IMR-90 (cell line): ENCODE results near the gene CCR5. TPM values are rescaled to one million over a fixed set of nuclear protein-coding genes. Genes with fewer than 3 reads are reported as not detected.

Experiments
- ATAC-seq: fragments of 200-7000 bp; cut with Tn5 transposase; 2 replicates; pipeline ENCODE4 v1.9.1; 2020; ENCODE audit warnings: low read depth, mild to moderate bottlenecking, moderate library complexity
- BruUV-seq: library from RNA; stranded (reverse); fragments of 400-500 nt; replicated peaks from 2 replicates; lab custom pipeline; 2021; lab: Mats Ljungman, UMichigan
- CTCF ChIA-PET: fragments of 300-600 bp; formaldehyde crosslinking; extraction: SDS; loops from one replicate; lab custom pipeline; 2021; ENCODE audit warnings: antibody characterized with exemption; lab: Yijun Ruan, JAX
- POLR2A ChIA-PET: fragments of 300-600 bp; sonication (Branson Sonifier 250); formaldehyde crosslinking; loops from one replicate; lab custom pipeline; 2022; ENCODE audit warnings: antibody characterized with exemption; ENCODE audit not compliant: unreplicated experiment; lab: Charles Lee
- DNase-seq: peaks from one replicate; pipeline ENCODE4 v3.0.0; 2013
- H2AFZ ChIP-seq: replicated peaks from 2 replicates; pipeline ENCODE3; 2013; ENCODE audit warnings: low read length, mild to moderate bottlenecking; ENCODE audit not compliant: poor library complexity
- H2AK5ac ChIP-seq: 2 replicates; pipeline ENCODE4 v1.6.1; 2013; ENCODE audit warnings: low read depth, low read length, inconsistent platforms
- H2AK9ac ChIP-seq: replicated peaks from 2 replicates; pipeline ENCODE3; 2013; ENCODE audit warnings: mild to moderate bottlenecking, low read depth, low read length, moderate library complexity; ENCODE audit not compliant: poor library complexity
- H2BK120ac ChIP-seq: 2 replicates; pipeline ENCODE4 v1.6.1; 2013; ENCODE audit warnings: low read depth, low read length, inconsistent platforms
- H2BK15ac ChIP-seq: 3 replicates; pipeline ENCODE4 v1.6.1; 2013; ENCODE audit warnings: low read depth, low read length, inconsistent platforms
- H2BK20ac ChIP-seq: 2 replicates; pipeline ENCODE4 v1.6.1; 2013; ENCODE audit warnings: low read depth, mild to moderate bottlenecking, inconsistent platforms, low read length, moderate library complexity
- H2BK5ac ChIP-seq: 2 replicates; pipeline ENCODE4 v1.6.1; 2013; ENCODE audit warnings: mild to moderate bottlenecking, low read depth, low read length, inconsistent platforms; ENCODE audit not compliant: poor library complexity, severe bottlenecking
- H3K14ac ChIP-seq: replicated peaks from 2 replicates; pipeline ENCODE4 v1.6.1; 2013; ENCODE audit warnings: low read depth, low read length, inconsistent platforms
- H3K18ac ChIP-seq: 2 replicates; pipeline ENCODE4 v1.6.1; 2013; ENCODE audit warnings: low read depth, low read length, control low read depth
- H3K23ac ChIP-seq: 2 replicates; pipeline ENCODE4 v1.6.1; 2013; ENCODE audit warnings: low read depth, low read length, inconsistent platforms
- H3K27ac ChIP-seq: 2 replicates; pipeline ENCODE4 v1.5.1; 2013; ENCODE audit warnings: mild to moderate bottlenecking, control low read depth, low read length; ENCODE audit not compliant: insufficient read depth
- H3K27me3 ChIP-seq: 2 replicates; pipeline ENCODE4 v1.6.1; 2013; ENCODE audit warnings: low read length; ENCODE audit not compliant: control insufficient read depth, insufficient read depth
- H3K36me3 ChIP-seq: 2 replicates; pipeline ENCODE4 v1.6.1; 2013; ENCODE audit warnings: low read length, mixed read lengths; ENCODE audit not compliant: control insufficient read depth, insufficient read depth
- H3K4ac ChIP-seq: 2 replicates; pipeline ENCODE4 v1.6.1; 2013; ENCODE audit warnings: low read depth, low read length, inconsistent platforms
- H3K4me1 ChIP-seq: 2 replicates; pipeline ENCODE4 v1.6.1; 2013; ENCODE audit warnings: low read length, mixed read lengths; ENCODE audit not compliant: control insufficient read depth, insufficient read depth
- H3K4me2 ChIP-seq: 2 replicates; pipeline ENCODE4 v1.6.1; 2013; ENCODE audit warnings: low read depth, mild to moderate bottlenecking, control low read depth, low read length, moderate library complexity
- H3K4me3 ChIP-seq: 2 replicates; pipeline ENCODE4 v1.5.1; 2013; ENCODE audit warnings: low read depth, mild to moderate bottlenecking, control low read depth, low read length, moderate library complexity; ENCODE audit not compliant: insufficient read depth
- H3K56ac ChIP-seq: 2 replicates; pipeline ENCODE4 v1.6.1; 2013; ENCODE audit warnings: low read length, inconsistent platforms; ENCODE audit not compliant: insufficient read depth; ENCODE audit errors: extremely low read depth
- H3K79me1 ChIP-seq, 2 experiments: 2 replicates each; pipeline ENCODE4 v1.6.1; 2013; ENCODE audit warnings: low read length in 2 of 2, inconsistent platforms in 1 of 2, low read depth in 1 of 2
- H3K9ac ChIP-seq: 2 replicates; pipeline ENCODE4 v1.6.1; 2013; ENCODE audit warnings: low read depth, low read length, control low read depth
- H3K9me1 ChIP-seq: 2 replicates; pipeline ENCODE4 v1.6.1; 2013; ENCODE audit warnings: low read length, inconsistent platforms; ENCODE audit not compliant: insufficient read depth
- H3K9me3 ChIP-seq: 2 replicates; pipeline ENCODE4 v1.6.1; 2013; ENCODE audit warnings: low read length; ENCODE audit not compliant: control insufficient read depth, insufficient read depth
- H4K20me1 ChIP-seq: 2 replicates; pipeline ENCODE4 v1.6.1; 2013; ENCODE audit warnings: low read length, inconsistent platforms; ENCODE audit not compliant: insufficient read depth
- H4K5ac ChIP-seq: 2 replicates; pipeline ENCODE4 v1.6.1; 2013; ENCODE audit warnings: mild to moderate bottlenecking, low read depth, low read length, control low read depth
- H4K8ac ChIP-seq, 2 experiments: 2 replicates each; pipeline ENCODE4 v1.6.1; 2013; ENCODE audit warnings: low read depth in 2 of 2, low read length in 2 of 2, control low read depth in 1 of 2, inconsistent platforms in 1 of 2
- H4K91ac ChIP-seq: 2 replicates; pipeline ENCODE4 v1.6.1; 2013; ENCODE audit warnings: low read depth, low read length, inconsistent platforms; ENCODE audit not compliant: insufficient read depth
- BHLHE40 ChIP-seq: fragments of 150-350 bp; IDR thresholded peaks from 2 replicates; pipeline ENCODE4 v1.6.1; 2016; ENCODE audit warnings: mild to moderate bottlenecking, low read depth, low read length
- CEBPB ChIP-seq: IDR thresholded peaks from 2 replicates; pipeline ENCODE4 v1.6.1; 2012; ENCODE audit warnings: low read depth, low read length, improper control_type of control experiment
- WGBS, 2 experiments: methylation state at CpG; one replicate each; pipeline versions ENCODE4 v1.1.5 to v1.1.7; 2013; ENCODE audit warnings: missing lambda C conversion rate in 2 of 2; ENCODE audit not compliant: insufficient read length in 1 of 2; ENCODE audit errors: extremely low coverage in 2 of 2; 5-methylcytosine and 5-hydroxymethylcytosine counted together
- dilution Hi-C: fragments of 300-500 bp; cut with HindIII; formaldehyde crosslinking; loops from one replicate; pipeline ENCODE4 v1.14.3; 2018; ENCODE audit warnings: low sequenced_read_pairs; ENCODE audit not compliant: unreplicated experiment
- in situ Hi-C: fragments of 300-500 bp; cut with MboI; formaldehyde crosslinking; loops from 3 replicates; pipeline ENCODE4 v1.14.3; 2019; ENCODE audit warnings: low sequenced_read_pairs, inconsistent platforms, mixed read lengths
- intact Hi-C: fragments of 100-400 bp; cut with micrococcal nuclease; formaldehyde crosslinking; loops from 2 replicates; pipeline ENCODE4 v1.10.0; 2022
- polyA plus RNA-seq, 3 experiments: library from polyadenylated mRNA; depleted of rRNA; stranded (reverse); fragments of >200 nt; gene quantifications; 2 replicates each; pipeline ENCODE4 v1.2.3, GENCODE V29; 2012; ENCODE audit warnings: low replicate concordance in 1 of 3
- total RNA-seq: library from RNA; depleted of rRNA; stranded (reverse); fragments of >200 nt; gene quantifications from 2 replicates; pipeline ENCODE4 v1.2.3, GENCODE V29; 2012
- TF ChIP-seq, protein P1 (sequence below): fragments of 150-350 bp; IDR thresholded peaks from 2 replicates; pipeline ENCODE4 v1.6.1; 2016; ENCODE audit warnings: low read depth, mild to moderate bottlenecking, low read length, moderate library complexity, borderline replicate concordance

Gene CCR5
- total and polyA plus RNA-seq, 2 of the 4 experiments (the other 2 are of a cell fraction): not detected

DNA sequence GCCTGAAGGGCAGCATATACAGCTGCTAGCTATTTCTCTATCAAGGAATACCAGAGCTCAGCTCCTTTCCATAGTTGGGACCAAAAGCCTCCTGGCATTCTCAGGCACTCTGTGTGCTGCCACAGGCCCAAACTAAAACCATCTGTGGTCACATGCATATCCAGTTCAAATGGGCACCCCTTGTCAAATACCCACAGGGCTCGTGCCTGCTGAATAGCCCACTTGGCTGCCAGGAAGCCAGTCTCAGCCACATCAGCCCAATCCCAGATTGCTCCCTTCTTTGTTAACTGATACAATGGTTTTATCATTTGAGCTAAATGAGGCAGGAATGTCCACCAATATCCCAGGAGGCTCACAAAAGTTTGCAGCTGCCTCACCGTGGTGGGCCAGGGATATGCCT lies 50.2 kb downstream of the CCR5 start:
- dilution Hi-C loops (no loop called here), in situ Hi-C loops (no loop called here), intact Hi-C loops (no loop called here)
- no peak overlapping the region for H3K23ac ChIP-seq
- no peak overlapping the region for H3K4me3 ChIP-seq
- no peak overlapping the region for H2AK5ac ChIP-seq
- H4K20me1 ChIP-seq: no peaks in the 10 kb centered on the region
- POLR2A ChIA-PET: no interaction called here
- H2BK15ac ChIP-seq: no peak overlapping the region
- no peak overlapping the region for H4K91ac ChIP-seq
- H3K9ac ChIP-seq: no peak overlapping the region
- no peaks in the 10 kb centered on the region; the same call in 1 of the 2 replicates for H3K9me1 ChIP-seq
- H4K5ac ChIP-seq: no peak overlapping the region
- H2BK20ac ChIP-seq: no peak overlapping the region
- no peak overlapping the region for H3K4me2 ChIP-seq
- no peak overlapping the region for H4K8ac ChIP-seq
- H3K4ac ChIP-seq: no peak overlapping the region
- H3K79me1 ChIP-seq: no peaks in the 10 kb centered on the region
- no peak overlapping the region for H3K14ac ChIP-seq
- no peak for ATAC-seq
- no peak overlapping the region for H3K18ac ChIP-seq
- no peak overlapping the region for H2BK5ac ChIP-seq
- H3K36me3 ChIP-seq: no peaks in the 10 kb centered on the region
- no peaks in the 10 kb centered on the region for H3K4me1 ChIP-seq
- H2AFZ ChIP-seq: no peak overlapping the region
- H3K27me3 ChIP-seq: peaks cover 7% of the 10 kb centered on the region
- no peaks in the 10 kb centered on the region for H3K9me3 ChIP-seq
- DNase-seq: no peak
- TF ChIP-seq CEBPB (no peak), BHLHE40 (no peak)
- TF ChIP-seq, protein P1, sequence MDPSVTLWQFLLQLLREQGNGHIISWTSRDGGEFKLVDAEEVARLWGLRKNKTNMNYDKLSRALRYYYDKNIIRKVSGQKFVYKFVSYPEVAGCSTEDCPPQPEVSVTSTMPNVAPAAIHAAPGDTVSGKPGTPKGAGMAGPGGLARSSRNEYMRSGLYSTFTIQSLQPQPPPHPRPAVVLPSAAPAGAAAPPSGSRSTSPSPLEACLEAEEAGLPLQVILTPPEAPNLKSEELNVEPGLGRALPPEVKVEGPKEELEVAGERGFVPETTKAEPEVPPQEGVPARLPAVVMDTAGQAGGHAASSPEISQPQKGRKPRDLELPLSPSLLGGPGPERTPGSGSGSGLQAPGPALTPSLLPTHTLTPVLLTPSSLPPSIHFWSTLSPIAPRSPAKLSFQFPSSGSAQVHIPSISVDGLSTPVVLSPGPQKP: no peak
- no TSS peak for BruUV-seq
- no peak overlapping the region for H2AK9ac ChIP-seq
- CTCF ChIA-PET: no interaction called here
- no peak overlapping the region for H2BK120ac ChIP-seq
- WGBS, 2 experiments: 50% methylated on average over 1 of the region's 2 CpGs; no CpG with 5 or more reads in 1 of the 2 experiments
- H3K27ac ChIP-seq: no peak overlapping the region
- no peak overlapping the region for H3K56ac ChIP-seq
